CD14-positive monocyte (primary cell): ENCODE results near the gene NUDT13. TPM values are rescaled to one million over a fixed set of nuclear protein-coding genes. Genes with fewer than 3 reads are reported as not detected.

Experiments used
- DNase-seq, 3 donors: peaks; one replicate each; pipeline ENCODE4 v3.0.0-alpha.2; 2011 to 2022
- H2AFZ ChIP-seq: 2 replicates; pipeline ENCODE4 v1.6.0; 2012; ENCODE audit warnings: mild to moderate bottlenecking, low read depth, low read length, inconsistent platforms; ENCODE audit not compliant: insufficient read depth, poor library complexity, severe bottlenecking
- H3K27ac ChIP-seq, 2 donors: 1 replicate in 1 of 2; 2 replicates in 1 of 2; pipeline ENCODE4 v1.5.1; 2012 to 2013; ENCODE audit warnings: low read length in 2 of 2, control low read depth in 1 of 2, inconsistent platforms in 1 of 2, low read depth in 1 of 2, mild to moderate bottlenecking in 1 of 2
- H3K27me3 ChIP-seq, 2 donors: one replicate each; pipeline versions ENCODE4 v1.6.0 to v1.6.1; 2011 to 2013; ENCODE audit warnings: low read length in 2 of 2; ENCODE audit not compliant: control insufficient read depth in 2 of 2, insufficient read depth in 2 of 2
- H3K36me3 ChIP-seq, 2 donors: replicated peaks in 1 of 2; 1 replicate in 1 of 2; 2 replicates in 1 of 2; pipeline versions ENCODE4 v1.5.1 to v1.6.1; 2012 to 2013; ENCODE audit warnings: low read length in 2 of 2, control low read depth in 1 of 2, inconsistent platforms in 1 of 2, mild to moderate bottlenecking in 1 of 2; ENCODE audit not compliant: insufficient read depth in 2 of 2, control insufficient read depth in 1 of 2
- H3K4me1 ChIP-seq, 2 donors: 1 replicate in 1 of 2; 2 replicates in 1 of 2; pipeline versions ENCODE4 v1.5.1 to v1.6.1; 2012 to 2013; ENCODE audit warnings: low read length in 2 of 2, control low read depth in 1 of 2, inconsistent platforms in 1 of 2, mild to moderate bottlenecking in 1 of 2, moderate library complexity in 1 of 2; ENCODE audit not compliant: insufficient read depth in 2 of 2, control insufficient read depth in 1 of 2
- H3K4me2 ChIP-seq: replicated peaks from 2 replicates; pipeline ENCODE3; 2012; ENCODE audit warnings: low read length, moderate library complexity, mild to moderate bottlenecking; ENCODE audit not compliant: poor library complexity, severe bottlenecking; ENCODE audit errors: extremely low read depth
- H3K4me3 ChIP-seq, 3 experiments: fragments of 200-600 bp in 1 of 3; sonication (generic) in 1 of 3; replicated peaks in 1 of 3; 1 replicate in 2 of 3; 2 replicates in 1 of 3; pipeline ENCODE4 v1.5.1; 2011 to 2013; ENCODE audit warnings: low read length in 3 of 3, mild to moderate bottlenecking in 3 of 3, control low read depth in 2 of 3, low read depth in 2 of 3, inconsistent platforms in 1 of 3, moderate library complexity in 1 of 3
- H3K79me2 ChIP-seq: 2 replicates; pipeline ENCODE4 v1.6.0; 2012; ENCODE audit warnings: mild to moderate bottlenecking, control low read depth, inconsistent platforms, low read length, moderate library complexity; ENCODE audit not compliant: insufficient read depth
- H3K9ac ChIP-seq: 2 replicates; pipeline ENCODE4 v1.6.0; 2017; ENCODE audit warnings: low read length, mild to moderate bottlenecking; ENCODE audit not compliant: insufficient read depth, poor library complexity, severe bottlenecking
- H3K9me3 ChIP-seq, 2 donors: replicated peaks in 1 of 2; 1 replicate in 1 of 2; 2 replicates in 1 of 2; pipeline versions ENCODE4 v1.5.1 to v1.6.1; 2012 to 2013; ENCODE audit warnings: low read length in 2 of 2, control low read depth in 1 of 2; ENCODE audit not compliant: control insufficient read depth in 1 of 2, insufficient read depth in 1 of 2
- H4K20me1 ChIP-seq: 2 replicates; pipeline ENCODE4 v1.6.0; 2012; ENCODE audit warnings: mild to moderate bottlenecking, low read length, control low read depth, moderate library complexity; ENCODE audit not compliant: insufficient read depth
- H3K27ac Mint-ChIP-seq, 7 donors: one replicate each; pipeline ENCODE4 v1.8.0; 2020; ENCODE audit warnings: mild to moderate bottlenecking in 7 of 7, mixed read lengths in 7 of 7, moderate library complexity in 6 of 7, inconsistent platforms in 2 of 7
- H3K27me3 Mint-ChIP-seq, 3 donors: one replicate each; pipeline ENCODE4 v1.8.0; 2021 to 2022; ENCODE audit warnings: low read depth in 3 of 3, mild to moderate bottlenecking in 3 of 3, mixed read lengths in 3 of 3, moderate library complexity in 3 of 3, inconsistent platforms in 1 of 3
- H3K36me3 Mint-ChIP-seq, 2 donors: one replicate each; pipeline ENCODE4 v1.8.0; 2020; ENCODE audit warnings: mixed read lengths in 2 of 2, inconsistent platforms in 1 of 2, mild to moderate bottlenecking in 1 of 2
- H3K4me1 Mint-ChIP-seq: one replicate; pipeline ENCODE4 v1.8.0; 2020; ENCODE audit warnings: mild to moderate bottlenecking, mixed read lengths
- H3K4me3 Mint-ChIP-seq, 2 donors: one replicate each; pipeline ENCODE4 v1.8.0; 2020; ENCODE audit warnings: mild to moderate bottlenecking in 2 of 2, mixed read lengths in 2 of 2, moderate library complexity in 1 of 2
- H3K9me3 Mint-ChIP-seq, 7 donors: one replicate each; pipeline ENCODE4 v1.8.0; 2020 to 2022; ENCODE audit warnings: mixed read lengths in 7 of 7, mild to moderate bottlenecking in 6 of 7, moderate library complexity in 6 of 7, inconsistent platforms in 2 of 7
- CTCF ChIP-seq: fragments of 200-600 bp; IDR thresholded peaks from one replicate; pipeline ENCODE4 v1.8.0; 2022; ENCODE audit warnings: antibody characterized with exemption, mild to moderate bottlenecking
- WGBS: methylation state at CpG from one replicate; pipeline ENCODE4 v1.1.5; 2013; ENCODE audit warnings: missing lambda C conversion rate; ENCODE audit not compliant: insufficient coverage; 5-methylcytosine and 5-hydroxymethylcytosine counted together
- intact Hi-C, 2 donors: fragments of 100-400 bp; cut with micrococcal nuclease; formaldehyde crosslinking; loops; one replicate each; pipeline versions ENCODE4 v1.15.0 to v1.15.1; 2023
- polyA plus RNA-seq, 3 donors: library from polyadenylated mRNA; depleted of rRNA in 1 of 3; unstranded in 2 of 3; stranded (reverse) in 1 of 3; fragments of 300-500 nt in 2 of 3; fragments of >200 nt in 1 of 3; fragmentation: Illumina TruSeq in 2 of 3; gene quantifications; 1 replicate in 2 of 3; 2 replicates in 1 of 3; pipeline ENCODE4 v1.2.3, GENCODE V29; 2012 to 2021

The NUDT13 gene
- polyA plus RNA-seq, 3 donors: 0.69 to 4.5 (median 1.0) TPM

GRCh38 chr10:73061743-73062142, 48.5 kb upstream of the NUDT13 start:
- TF ChIP-seq CTCF: no peak

GRCh38 chr10:73065441-73065840, 44.8 kb upstream of the NUDT13 start:
- Mint-ChIP-seq H3K9me3 (no peaks in the 10 kb centered on the region), H3K27me3 (no peaks in the 10 kb centered on the region), H3K4me3 (no peak overlapping the region), H3K27ac (peak overlapping the region in 1 of 7 donors; percentile 41), H3K4me1 (no peaks in the 10 kb centered on the region), H3K36me3 (peaks cover 52 to 65% of the 10 kb centered on the region in 2 donors)
- no CpG with 5 or more reads among the region's 1 CpG for WGBS
- Histone ChIP-seq H3K4me3 (no peak overlapping the region), H3K9me3 (no peaks in the 10 kb centered on the region), H3K4me2 (no peak overlapping the region), H3K36me3 (peaks cover 47 to 85% of the 10 kb centered on the region in 2 donors), H3K27ac (no peak overlapping the region), H3K27me3 (no peaks in the 10 kb centered on the region), H3K4me1 (no peaks in the 10 kb centered on the region), H4K20me1 (no peaks in the 10 kb centered on the region), H3K79me2 (no peaks in the 10 kb centered on the region), H3K9ac (no peak overlapping the region), H2AFZ (no peak overlapping the region)
- no peak for DNase-seq
- TF ChIP-seq CTCF: no peak
- intact Hi-C loops: loop anchor here in 1 of 2 donors (10.0 kb wide), 1 partner anchor 701 kb away; no protein-coding TSS in a partner anchor

More at GRCh38 chr10:73061743-73062142, 48.5 kb upstream of the NUDT13 start:
- intact Hi-C loops: loop anchor here in 1 of 2 donors (10.0 kb wide), 1 partner anchor 697 kb away; no protein-coding TSS in a partner anchor
- no peaks in the 10 kb centered on the region for H3K4me1 ChIP-seq
- Mint-ChIP-seq H3K36me3 (peaks cover 47 to 67% of the 10 kb centered on the region in 2 donors), H3K4me1 (no peaks in the 10 kb centered on the region), H3K9me3 (no peaks in the 10 kb centered on the region), H3K27ac (no peak overlapping the region), H3K4me3 (no peak overlapping the region), H3K27me3 (no peaks in the 10 kb centered on the region)
- H4K20me1 ChIP-seq: no peaks in the 10 kb centered on the region
- H3K27me3 ChIP-seq: no peaks in the 10 kb centered on the region
- no peak overlapping the region for H3K9ac ChIP-seq
- no peaks in the 10 kb centered on the region for H3K79me2 ChIP-seq
- H2AFZ ChIP-seq: no peak overlapping the region
- H3K4me3 ChIP-seq: no peak overlapping the region
- no peak for DNase-seq
- 100% methylated on average over 1 of the region's 1 CpG for WGBS
- H3K4me2 ChIP-seq: no peak overlapping the region
- H3K27ac ChIP-seq: no peak overlapping the region
- peaks cover 26 to 73% of the 10 kb centered on the region in 2 donors for H3K36me3 ChIP-seq
- H3K9me3 ChIP-seq: no peaks in the 10 kb centered on the region
